SKM-1 treated with dmso at 0.1 percent for 144 hours (cell line): ENCODE results near the gene CYP2U1.
"Not testable (repeated sequence)": the region's sequence is repeated elsewhere in the genome, so short reads cannot be mapped to it uniquely, and the experiment has no call there.

ENCODE experiments used
- DNase-seq: peaks from one replicate; lab custom pipeline; 2025; ENCODE audit not compliant: unreplicated experiment; lab: John Stamatoyannopoulos, UW

Gene CYP2U1

GRCh38 chr4:107930821-107931774, at the start of gene CYP2U1:
CYP2U1 (plus strand) TSS chr4:107931549; CDS start chr4:107931644, 95 bp downstream.
- peak; percentile 73 for DNase-seq

DNA sequence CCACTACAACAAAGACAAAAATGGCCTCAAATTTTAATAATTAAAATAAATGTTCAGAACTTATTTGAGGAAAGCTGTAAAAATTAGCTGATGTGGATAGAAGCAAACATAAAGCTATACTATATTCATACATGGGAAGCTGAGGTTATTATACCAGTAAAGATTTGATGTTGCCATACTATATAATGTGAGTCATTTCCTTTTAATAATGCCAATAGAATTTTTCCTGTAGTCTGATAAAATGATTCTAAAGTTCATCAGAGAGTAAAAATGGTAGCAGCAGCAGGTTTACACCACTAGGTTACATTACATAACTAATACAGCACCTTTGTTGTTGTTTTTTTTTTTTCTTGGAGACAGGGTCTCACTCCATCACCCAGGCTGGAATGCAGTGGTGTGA, 45.5 kb upstream of the CYP2U1 start:
- DNase-seq: no peak

- DNase-seq: no peak
These were observed 43.1 kb upstream of the CYP2U1 start for GRCh38 chr4:107888237-107888636.

GRCh38 chr4:107890779-107891178, 40.6 kb upstream of the CYP2U1 start:
- DNase-seq: no peak

DNA sequence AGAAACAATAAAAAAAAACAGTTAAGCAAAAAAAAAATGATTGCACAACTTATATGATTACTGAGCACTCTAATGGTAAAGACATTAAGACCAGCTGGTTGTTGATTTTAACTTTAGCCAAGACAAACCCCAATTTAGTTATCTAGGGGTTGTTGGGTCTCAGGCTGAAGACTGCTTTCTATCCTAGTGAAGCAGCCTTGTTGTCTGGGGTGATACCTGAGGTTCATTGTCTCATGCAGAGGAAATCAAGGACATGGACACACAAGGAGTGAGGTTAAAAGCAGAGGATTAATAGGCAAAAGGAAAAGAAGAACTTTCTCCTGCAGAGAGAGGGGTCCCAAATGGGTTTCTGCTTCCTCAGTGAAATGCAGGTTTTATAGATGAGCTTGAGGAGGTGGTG, 40.0 kb upstream of the CYP2U1 start:
- no peak for DNase-seq

- DNase-seq: no peak
These were observed 37.9 kb upstream of the CYP2U1 start for GRCh38 chr4:107893171-107894137.

GRCh38 chr4:107894138-107894603, 37.2 kb upstream of the CYP2U1 start:
- no peak for DNase-seq

GRCh38 chr4:107896158-107896645, 35.1 kb upstream of the CYP2U1 start:
- DNase-seq: no peak

DNA sequence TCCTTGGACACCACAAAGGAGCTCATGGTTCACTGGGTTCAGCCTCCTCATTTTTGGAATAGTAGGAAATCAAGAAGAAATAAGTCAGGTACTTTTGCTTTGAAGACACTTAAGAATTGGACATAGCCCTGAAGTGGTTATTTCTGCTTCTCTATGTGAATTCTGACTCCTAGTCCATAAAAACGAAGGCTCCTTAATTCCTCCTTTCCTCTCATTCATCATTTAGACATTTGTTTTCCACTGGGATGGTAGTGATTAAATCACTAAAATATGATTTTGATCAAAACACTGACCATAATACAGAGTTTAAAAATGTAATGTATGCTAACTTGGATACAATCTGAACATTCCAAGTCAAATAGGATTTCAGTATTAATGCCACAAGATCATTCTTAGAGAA, 34.7 kb upstream of the CYP2U1 start:
- DNase-seq: no peak

DNA sequence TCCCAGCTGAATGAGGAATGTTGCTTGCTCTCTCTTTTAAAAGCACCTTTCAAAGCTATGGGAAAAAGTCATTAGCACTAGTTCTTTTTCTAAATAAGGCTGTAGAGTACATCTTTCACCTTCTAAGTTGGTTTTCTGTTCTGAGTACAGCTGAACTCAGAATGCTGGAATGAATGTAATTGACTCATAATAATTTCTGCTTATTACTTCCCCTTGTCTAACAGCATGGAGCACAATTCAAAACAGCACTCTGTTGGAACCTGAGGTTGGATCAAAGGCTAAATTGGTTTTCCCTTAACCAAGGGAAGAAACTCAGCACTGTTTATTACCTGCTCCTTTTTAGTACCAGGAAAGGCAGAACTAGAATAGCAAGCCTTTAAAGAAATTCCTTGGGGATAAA, 33.5 kb upstream of the CYP2U1 start:
- DNase-seq: no peak

- DNase-seq: no peak
These were observed 31.3 kb upstream of the CYP2U1 start for GRCh38 chr4:107900067-107900466.

GRCh38 chr4:107900508-107900907, 30.8 kb upstream of the CYP2U1 start:
- DNase-seq: no peak

- DNase-seq: no peak
These were observed 30.0 kb upstream of the CYP2U1 start for GRCh38 chr4:107901213-107901934.

- no peak for DNase-seq
These were observed 28.6 kb upstream of the CYP2U1 start for GRCh38 chr4:107902715-107903114.

- DNase-seq: not testable (repeated sequence)
These were observed 26.3 kb upstream of the CYP2U1 start for GRCh38 chr4:107905082-107905481.

DNA sequence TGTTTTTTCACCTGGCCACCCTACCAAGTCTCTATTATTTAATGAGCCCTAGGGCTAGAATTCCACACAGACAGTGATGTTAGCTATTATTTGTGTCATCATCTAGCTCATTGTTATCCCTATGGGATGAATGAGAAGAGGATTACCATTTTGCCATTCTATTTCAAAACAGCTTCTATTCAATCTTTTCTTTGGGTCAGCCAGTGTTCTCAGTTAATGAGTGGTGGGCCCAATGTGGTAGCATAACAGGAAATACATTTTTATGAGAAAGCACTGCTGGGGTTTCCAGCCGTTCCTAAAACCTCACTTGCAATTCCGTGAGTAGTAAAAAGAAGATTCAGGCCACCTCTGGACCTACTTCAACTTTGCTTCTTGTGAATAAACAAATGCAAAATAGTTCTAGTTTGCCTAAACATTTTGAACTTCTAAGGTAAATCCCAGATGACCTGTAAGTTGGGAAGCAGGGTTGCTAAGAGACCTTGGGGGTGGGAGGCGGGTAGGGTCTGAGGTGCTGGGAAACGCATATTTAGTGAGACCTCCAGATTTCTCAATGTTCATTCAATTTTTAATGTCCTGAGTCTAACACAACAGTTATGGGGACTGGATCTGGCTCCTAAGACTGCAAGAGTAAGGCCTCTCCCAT, 24.8 kb upstream of the CYP2U1 start:
- no peak for DNase-seq

DNA sequence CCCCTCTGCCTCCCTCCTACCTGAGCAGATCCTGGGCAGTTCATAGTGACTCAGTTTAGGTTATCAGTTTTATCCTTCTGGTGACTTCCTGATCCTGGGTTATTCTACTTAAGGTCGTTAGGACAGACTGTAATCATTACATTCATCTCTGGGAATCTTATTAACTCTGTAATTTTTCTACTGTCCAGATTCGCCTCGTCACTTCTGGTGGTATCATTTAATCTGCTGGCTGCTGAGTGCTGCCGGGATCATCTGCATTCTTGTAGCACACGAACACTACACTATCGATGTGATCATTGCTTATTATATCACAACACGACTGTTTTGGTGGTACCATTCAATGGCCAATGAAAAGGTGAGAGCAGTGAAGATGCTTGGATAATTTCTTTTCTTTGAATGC, 23.0 kb upstream of the CYP2U1 start:
- no peak for DNase-seq

GRCh38 chr4:107913283-107913899, 18.0 kb upstream of the CYP2U1 start:
- DNase-seq: peak; percentile 74

- no peak for DNase-seq
These were observed 16.1 kb upstream of the CYP2U1 start for GRCh38 chr4:107915220-107915619.

DNA sequence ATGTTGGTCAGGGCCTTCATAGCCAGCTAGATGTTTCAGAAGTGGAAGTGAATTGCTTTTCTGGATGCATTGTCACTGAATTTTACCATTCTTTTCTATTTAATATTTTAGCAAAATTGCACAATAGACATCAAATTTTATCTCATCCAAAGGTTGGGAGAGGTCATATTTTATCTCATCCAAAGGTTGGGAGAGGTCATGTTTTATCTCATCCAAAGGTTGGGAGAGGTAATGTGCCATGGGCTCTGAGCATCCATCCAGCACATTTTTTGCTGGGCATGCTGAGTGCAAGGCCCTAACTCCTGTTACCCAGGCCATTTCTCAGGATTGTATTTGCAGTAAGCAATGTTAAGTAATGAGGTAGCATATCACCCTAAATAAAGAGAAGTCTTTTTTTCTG, 14.7 kb upstream of the CYP2U1 start:
- no peak for DNase-seq
